HepG2 (cell line): ENCODE results near the gene DCST2. TPM values are rescaled to one million over a fixed set of nuclear protein-coding genes. Genes with fewer than 3 reads are reported as not detected.

Experiments
- ARNT2 ChIP-seq: sonication (generic); formaldehyde crosslinking; IDR thresholded peaks from 2 replicates; pipeline ENCODE4 v1.8.0; 2022; ENCODE audit warnings: mild to moderate bottlenecking, low read depth, missing genetic modification reagents, moderate library complexity
- ATAD3A ChIP-seq: sonication (generic); formaldehyde crosslinking; IDR thresholded peaks from 2 replicates; pipeline ENCODE4 v1.4.0; 2020; ENCODE audit warnings: missing genetic modification reagents
- CHCHD3 ChIP-seq: sonication (generic); formaldehyde crosslinking; IDR thresholded peaks from 2 replicates; pipeline ENCODE4 v1.8.0; 2022; ENCODE audit warnings: mild to moderate bottlenecking, missing genetic modification reagents, moderate library complexity
- NFIB ChIP-seq: sonication (generic); formaldehyde crosslinking; IDR thresholded peaks from 2 replicates; pipeline ENCODE4 v1.9.0; 2021; ENCODE audit warnings: missing genetic modification reagents, mild to moderate bottlenecking, borderline replicate concordance
- NFKBIZ ChIP-seq: IDR thresholded peaks from 2 replicates; pipeline ENCODE4 v1.6.1; 2018; ENCODE audit warnings: missing genetic modification reagents, missing compliant biosample characterization
- PCBP1 ChIP-seq: fragments of 200-400 bp; formaldehyde crosslinking; IDR thresholded peaks from 2 replicates; pipeline ENCODE4 v1.6.1; 2017; ENCODE audit warnings: mild to moderate bottlenecking, low read depth, low read length, borderline replicate concordance
- REXO4 ChIP-seq: sonication (generic); formaldehyde crosslinking; IDR thresholded peaks from 2 replicates; pipeline ENCODE4 v1.8.0; 2022; ENCODE audit warnings: missing genetic modification reagents, mild to moderate bottlenecking, borderline replicate concordance
- RFX3 ChIP-seq: IDR thresholded peaks from 2 replicates; pipeline ENCODE4 v1.6.1; 2016; ENCODE audit warnings: missing biosample characterization, missing genetic modification reagents
- ZNF670 ChIP-seq: sonication (generic); formaldehyde crosslinking; IDR thresholded peaks from 2 replicates; pipeline ENCODE4 v1.8.0; 2022; ENCODE audit warnings: mild to moderate bottlenecking, missing genetic modification reagents, borderline replicate concordance
- ZNF850 ChIP-seq: sonication (generic); formaldehyde crosslinking; conservative IDR thresholded peaks from 2 replicates; pipeline ENCODE4 v1.9.0; 2021; ENCODE audit warnings: mild to moderate bottlenecking, missing genetic modification reagents
- polyA plus RNA-seq, 8 experiments: library from polyadenylated mRNA; depleted of rRNA in 3 of 8; stranded (reverse) in 7 of 8; unstranded in 1 of 8; fragments of >200 nt; fragmentation: Illumina TruSeq in 4 of 8; extraction: Trizol in 4 of 8; gene quantifications; 2 replicates each; pipeline versions ENCODE4 v1.2.1 to v1.2.3, GENCODE V29; 2011 to 2016; ENCODE audit warnings: low read depth in 4 of 8, missing spikeins in 1 of 8, mixed read lengths in 1 of 8; ENCODE audit not compliant: insufficient read depth in 1 of 8
- total RNA-seq, 5 experiments: library from RNA; depleted of rRNA; stranded (reverse); fragments of >200 nt; fragmentation: Illumina TruSeq; extraction: Trizol; gene quantifications; 2 replicates each; pipeline ENCODE4 v1.2.3, GENCODE V29; 2016; ENCODE audit warnings: low read depth in 1 of 5
- TF ChIP-seq, protein P1 (sequence below): sonication (generic); formaldehyde crosslinking; IDR thresholded peaks from 2 replicates; pipeline ENCODE4 v1.4.0; 2020; ENCODE audit warnings: missing genetic modification reagents
- TF ChIP-seq, protein P2 (sequence below): sonication (generic); formaldehyde crosslinking; IDR thresholded peaks from 2 replicates; pipeline ENCODE4 v1.4.0; 2020; ENCODE audit warnings: mild to moderate bottlenecking, missing genetic modification reagents
- TF ChIP-seq, protein P3 (sequence below): sonication (generic); formaldehyde crosslinking; IDR thresholded peaks from 2 replicates; pipeline ENCODE4 v1.5.1; 2020; ENCODE audit warnings: mild to moderate bottlenecking, missing genetic modification reagents, moderate library complexity
- TF ChIP-seq, protein P4 (sequence below): sonication (generic); formaldehyde crosslinking; IDR thresholded peaks from 2 replicates; pipeline ENCODE4 v1.8.1; 2023; ENCODE audit warnings: mild to moderate bottlenecking, missing genetic modification reagents
- TF ChIP-seq, protein P5 (sequence below): sonication (generic); formaldehyde crosslinking; IDR thresholded peaks from 2 replicates; pipeline ENCODE4 v1.5.0; 2020; ENCODE audit warnings: missing genetic modification reagents

The DCST2 gene
- total and polyA plus RNA-seq, 2 of the 13 experiments (the other 11 are each of a cell fraction or from before 2014, with no cell fraction given): 0.74 TPM; not detected in 1

DNA sequence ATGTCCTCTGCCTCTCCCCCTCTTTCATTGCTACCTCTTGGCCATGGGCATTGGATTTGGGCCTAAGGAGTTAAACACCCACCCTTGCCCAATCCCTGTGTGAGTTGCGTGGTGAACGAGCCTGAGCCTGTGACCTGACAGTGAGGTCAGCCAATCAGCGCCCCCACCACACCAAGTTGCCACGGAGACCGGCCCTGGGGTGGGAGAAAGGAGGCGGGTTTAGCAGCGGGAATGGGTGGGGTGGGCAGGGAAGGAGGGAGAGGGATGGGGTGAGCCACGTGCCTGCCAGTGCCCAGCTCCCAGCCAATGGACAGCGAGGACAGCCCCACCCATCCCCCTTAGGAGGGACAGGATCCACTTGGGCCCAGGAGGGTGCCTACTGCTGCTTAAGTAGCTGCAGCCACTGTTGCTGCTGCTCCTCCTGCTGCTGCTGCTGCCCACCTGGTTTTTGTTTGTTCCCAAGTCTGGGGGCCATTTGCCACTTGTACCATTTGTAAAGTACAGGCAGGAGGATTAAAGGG lies 21.5 kb downstream of the DCST2 start (continued):
- TF ChIP-seq, protein P1, sequence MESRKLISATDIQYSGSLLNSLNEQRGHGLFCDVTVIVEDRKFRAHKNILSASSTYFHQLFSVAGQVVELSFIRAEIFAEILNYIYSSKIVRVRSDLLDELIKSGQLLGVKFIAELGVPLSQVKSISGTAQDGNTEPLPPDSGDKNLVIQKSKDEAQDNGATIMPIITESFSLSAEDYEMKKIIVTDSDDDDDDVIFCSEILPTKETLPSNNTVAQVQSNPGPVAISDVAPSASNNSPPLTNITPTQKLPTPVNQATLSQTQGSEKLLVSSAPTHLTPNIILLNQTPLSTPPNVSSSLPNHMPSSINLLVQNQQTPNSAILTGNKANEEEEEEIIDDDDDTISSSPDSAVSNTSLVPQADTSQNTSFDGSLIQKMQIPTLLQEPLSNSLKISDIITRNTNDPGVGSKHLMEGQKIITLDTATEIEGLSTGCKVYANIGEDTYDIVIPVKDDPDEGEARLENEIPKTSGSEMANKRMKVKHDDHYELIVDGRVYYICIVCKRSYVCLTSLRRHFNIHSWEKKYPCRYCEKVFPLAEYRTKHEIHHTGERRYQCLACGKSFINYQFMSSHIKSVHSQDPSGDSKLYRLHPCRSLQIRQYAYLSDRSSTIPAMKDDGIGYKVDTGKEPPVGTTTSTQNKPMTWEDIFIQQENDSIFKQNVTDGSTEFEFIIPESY (CRISPR knock-in tag): peak; percentile 71; the same call in 1 of the 2 replicates
- TF ChIP-seq CHCHD3 (CRISPR knock-in tag): no peak
- no peak for TF ChIP-seq NFIB
- TF ChIP-seq, protein P2, sequence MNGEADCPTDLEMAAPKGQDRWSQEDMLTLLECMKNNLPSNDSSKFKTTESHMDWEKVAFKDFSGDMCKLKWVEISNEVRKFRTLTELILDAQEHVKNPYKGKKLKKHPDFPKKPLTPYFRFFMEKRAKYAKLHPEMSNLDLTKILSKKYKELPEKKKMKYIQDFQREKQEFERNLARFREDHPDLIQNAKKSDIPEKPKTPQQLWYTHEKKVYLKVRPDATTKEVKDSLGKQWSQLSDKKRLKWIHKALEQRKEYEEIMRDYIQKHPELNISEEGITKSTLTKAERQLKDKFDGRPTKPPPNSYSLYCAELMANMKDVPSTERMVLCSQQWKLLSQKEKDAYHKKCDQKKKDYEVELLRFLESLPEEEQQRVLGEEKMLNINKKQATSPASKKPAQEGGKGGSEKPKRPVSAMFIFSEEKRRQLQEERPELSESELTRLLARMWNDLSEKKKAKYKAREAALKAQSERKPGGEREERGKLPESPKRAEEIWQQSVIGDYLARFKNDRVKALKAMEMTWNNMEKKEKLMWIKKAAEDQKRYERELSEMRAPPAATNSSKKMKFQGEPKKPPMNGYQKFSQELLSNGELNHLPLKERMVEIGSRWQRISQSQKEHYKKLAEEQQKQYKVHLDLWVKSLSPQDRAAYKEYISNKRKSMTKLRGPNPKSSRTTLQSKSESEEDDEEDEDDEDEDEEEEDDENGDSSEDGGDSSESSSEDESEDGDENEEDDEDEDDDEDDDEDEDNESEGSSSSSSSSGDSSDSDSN (CRISPR knock-in tag): no peak
- peak; percentile 52; the same call in 1 of the 2 replicates for TF ChIP-seq RFX3 (CRISPR knock-in tag)
- no peak for TF ChIP-seq NFKBIZ (CRISPR knock-in tag)
- TF ChIP-seq ATAD3A (CRISPR knock-in tag): no peak
- TF ChIP-seq, protein P3, sequence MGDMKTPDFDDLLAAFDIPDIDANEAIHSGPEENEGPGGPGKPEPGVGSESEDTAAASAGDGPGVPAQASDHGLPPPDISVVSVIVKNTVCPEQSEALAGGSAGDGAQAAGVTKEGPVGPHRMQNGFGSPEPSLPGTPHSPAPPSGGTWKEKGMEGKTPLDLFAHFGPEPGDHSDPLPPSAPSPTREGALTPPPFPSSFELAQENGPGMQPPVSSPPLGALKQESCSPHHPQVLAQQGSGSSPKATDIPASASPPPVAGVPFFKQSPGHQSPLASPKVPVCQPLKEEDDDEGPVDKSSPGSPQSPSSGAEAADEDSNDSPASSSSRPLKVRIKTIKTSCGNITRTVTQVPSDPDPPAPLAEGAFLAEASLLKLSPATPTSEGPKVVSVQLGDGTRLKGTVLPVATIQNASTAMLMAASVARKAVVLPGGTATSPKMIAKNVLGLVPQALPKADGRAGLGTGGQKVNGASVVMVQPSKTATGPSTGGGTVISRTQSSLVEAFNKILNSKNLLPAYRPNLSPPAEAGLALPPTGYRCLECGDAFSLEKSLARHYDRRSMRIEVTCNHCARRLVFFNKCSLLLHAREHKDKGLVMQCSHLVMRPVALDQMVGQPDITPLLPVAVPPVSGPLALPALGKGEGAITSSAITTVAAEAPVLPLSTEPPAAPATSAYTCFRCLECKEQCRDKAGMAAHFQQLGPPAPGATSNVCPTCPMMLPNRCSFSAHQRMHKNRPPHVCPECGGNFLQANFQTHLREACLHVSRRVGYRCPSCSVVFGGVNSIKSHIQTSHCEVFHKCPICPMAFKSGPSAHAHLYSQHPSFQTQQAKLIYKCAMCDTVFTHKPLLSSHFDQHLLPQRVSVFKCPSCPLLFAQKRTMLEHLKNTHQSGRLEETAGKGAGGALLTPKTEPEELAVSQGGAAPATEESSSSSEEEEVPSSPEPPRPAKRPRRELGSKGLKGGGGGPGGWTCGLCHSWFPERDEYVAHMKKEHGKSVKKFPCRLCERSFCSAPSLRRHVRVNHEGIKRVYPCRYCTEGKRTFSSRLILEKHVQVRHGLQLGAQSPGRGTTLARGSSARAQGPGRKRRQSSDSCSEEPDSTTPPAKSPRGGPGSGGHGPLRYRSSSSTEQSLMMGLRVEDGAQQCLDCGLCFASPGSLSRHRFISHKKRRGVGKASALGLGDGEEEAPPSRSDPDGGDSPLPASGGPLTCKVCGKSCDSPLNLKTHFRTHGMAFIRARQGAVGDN: peak; percentile 25; the same call in 1 of the 2 replicates
- peak; percentile 90 for TF ChIP-seq PCBP1
- TF ChIP-seq, protein P4, sequence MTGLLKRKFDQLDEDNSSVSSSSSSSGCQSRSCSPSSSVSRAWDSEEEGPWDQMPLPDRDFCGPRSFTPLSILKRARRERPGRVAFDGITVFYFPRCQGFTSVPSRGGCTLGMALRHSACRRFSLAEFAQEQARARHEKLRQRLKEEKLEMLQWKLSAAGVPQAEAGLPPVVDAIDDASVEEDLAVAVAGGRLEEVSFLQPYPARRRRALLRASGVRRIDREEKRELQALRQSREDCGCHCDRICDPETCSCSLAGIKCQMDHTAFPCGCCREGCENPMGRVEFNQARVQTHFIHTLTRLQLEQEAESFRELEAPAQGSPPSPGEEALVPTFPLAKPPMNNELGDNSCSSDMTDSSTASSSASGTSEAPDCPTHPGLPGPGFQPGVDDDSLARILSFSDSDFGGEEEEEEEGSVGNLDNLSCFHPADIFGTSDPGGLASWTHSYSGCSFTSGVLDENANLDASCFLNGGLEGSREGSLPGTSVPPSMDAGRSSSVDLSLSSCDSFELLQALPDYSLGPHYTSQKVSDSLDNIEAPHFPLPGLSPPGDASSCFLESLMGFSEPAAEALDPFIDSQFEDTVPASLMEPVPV: no peak
- no peak for TF ChIP-seq ARNT2
- TF ChIP-seq REXO4 (CRISPR knock-in tag): no peak
- no peak for TF ChIP-seq ZNF670 (CRISPR knock-in tag)
- TF ChIP-seq, protein P5, sequence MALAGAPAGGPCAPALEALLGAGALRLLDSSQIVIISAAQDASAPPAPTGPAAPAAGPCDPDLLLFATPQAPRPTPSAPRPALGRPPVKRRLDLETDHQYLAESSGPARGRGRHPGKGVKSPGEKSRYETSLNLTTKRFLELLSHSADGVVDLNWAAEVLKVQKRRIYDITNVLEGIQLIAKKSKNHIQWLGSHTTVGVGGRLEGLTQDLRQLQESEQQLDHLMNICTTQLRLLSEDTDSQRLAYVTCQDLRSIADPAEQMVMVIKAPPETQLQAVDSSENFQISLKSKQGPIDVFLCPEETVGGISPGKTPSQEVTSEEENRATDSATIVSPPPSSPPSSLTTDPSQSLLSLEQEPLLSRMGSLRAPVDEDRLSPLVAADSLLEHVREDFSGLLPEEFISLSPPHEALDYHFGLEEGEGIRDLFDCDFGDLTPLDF (CRISPR knock-in tag): no peak
- TF ChIP-seq ZNF850 (CRISPR knock-in tag): no peak
